ENCODE data around the gene CAND1.

Gene CAND1

DNA sequence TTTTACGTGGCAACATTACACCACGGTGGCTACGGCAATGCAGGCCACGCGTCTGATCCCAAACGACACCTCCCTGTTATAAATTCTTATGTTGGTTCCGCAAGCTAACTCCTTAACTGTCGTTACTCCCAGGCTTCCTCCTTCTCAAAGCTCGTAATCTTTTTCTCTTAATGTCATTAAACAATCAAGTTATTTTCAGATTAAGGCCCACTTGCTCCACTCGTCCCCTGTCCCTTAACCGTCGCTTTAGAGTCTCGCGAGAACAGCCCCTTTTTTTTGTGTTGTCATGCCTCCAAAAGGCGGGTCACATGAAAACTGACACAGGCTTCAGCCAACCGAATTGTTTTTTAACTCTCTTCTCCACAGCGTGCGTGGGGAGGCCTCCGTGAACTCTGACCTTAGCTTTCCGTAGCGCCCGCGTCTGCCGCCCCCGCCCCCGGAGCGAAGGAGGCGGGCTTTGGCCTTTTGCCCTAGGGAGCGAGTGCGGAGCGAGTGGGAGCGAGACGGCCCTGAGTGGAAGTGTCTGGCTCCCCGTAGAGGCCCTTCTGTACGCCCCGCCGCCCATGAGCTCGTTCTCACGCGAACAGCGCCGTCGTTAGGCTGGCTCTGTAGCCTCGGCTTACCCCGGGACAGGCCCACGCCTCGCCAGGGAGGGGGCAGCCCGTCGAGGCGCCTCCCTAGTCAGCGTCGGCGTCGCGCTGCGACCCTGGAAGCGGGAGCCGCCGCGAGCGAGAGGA, at the start of gene CAND1:
Gene CAND1, plus strand, starts transcription at position 463 of the 737 bp plus-strand sequence. CDS start 360 bp downstream, outside the sequence.
- H3K27ac ChIP-seq, result peak within 1 kb of the TSS; percentile 95
- TF ChIP-seq, protein P1, sequence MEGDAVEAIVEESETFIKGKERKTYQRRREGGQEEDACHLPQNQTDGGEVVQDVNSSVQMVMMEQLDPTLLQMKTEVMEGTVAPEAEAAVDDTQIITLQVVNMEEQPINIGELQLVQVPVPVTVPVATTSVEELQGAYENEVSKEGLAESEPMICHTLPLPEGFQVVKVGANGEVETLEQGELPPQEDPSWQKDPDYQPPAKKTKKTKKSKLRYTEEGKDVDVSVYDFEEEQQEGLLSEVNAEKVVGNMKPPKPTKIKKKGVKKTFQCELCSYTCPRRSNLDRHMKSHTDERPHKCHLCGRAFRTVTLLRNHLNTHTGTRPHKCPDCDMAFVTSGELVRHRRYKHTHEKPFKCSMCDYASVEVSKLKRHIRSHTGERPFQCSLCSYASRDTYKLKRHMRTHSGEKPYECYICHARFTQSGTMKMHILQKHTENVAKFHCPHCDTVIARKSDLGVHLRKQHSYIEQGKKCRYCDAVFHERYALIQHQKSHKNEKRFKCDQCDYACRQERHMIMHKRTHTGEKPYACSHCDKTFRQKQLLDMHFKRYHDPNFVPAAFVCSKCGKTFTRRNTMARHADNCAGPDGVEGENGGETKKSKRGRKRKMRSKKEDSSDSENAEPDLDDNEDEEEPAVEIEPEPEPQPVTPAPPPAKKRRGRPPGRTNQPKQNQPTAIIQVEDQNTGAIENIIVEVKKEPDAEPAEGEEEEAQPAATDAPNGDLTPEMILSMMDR (conservative IDR thresholded peaks at IDR 0.05), result no peak; the same call in none of the 2 replicates
- TF ChIP-seq ZFX (IDR thresholded peaks at IDR 0.05), result peak; percentile 90

GRCh38 chr12:67220065-67220464, 49.1 kb upstream of the CAND1 start:
- no peak overlapping the region for H3K27ac ChIP-seq
- TF ChIP-seq ZFX (IDR thresholded peaks at IDR 0.05), result no peak
- TF ChIP-seq, protein P1 (conservative IDR thresholded peaks at IDR 0.05), result peak; percentile 51

DNA sequence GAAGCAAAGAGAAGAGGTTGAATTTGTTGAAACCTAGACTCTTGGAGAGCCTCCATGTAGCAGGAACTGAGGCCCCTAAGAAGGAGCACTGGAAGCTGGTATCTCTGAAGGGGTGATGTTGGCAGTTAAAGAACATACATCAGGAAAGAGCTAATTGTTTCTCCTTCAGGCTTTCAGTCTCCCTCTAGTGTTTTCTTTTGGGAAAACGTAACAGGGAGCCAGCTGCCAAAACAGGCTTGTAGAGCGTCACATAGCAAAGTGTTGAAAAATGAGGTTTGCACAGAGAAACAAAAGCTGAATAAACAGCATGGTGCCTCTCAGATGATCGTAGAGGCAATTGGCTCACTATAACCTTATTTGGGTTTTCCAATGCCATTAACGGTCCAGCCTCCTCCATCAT, 46.9 kb upstream of the CAND1 start:
- no peak for TF ChIP-seq ZFX (IDR thresholded peaks at IDR 0.05)
- TF ChIP-seq, protein P1 (conservative IDR thresholded peaks at IDR 0.05), result peak; percentile 59
- H3K27ac ChIP-seq, result no peak overlapping the region

- TF ChIP-seq, protein P1 (conservative IDR thresholded peaks at IDR 0.05), result no peak
- no peak for TF ChIP-seq ZFX (IDR thresholded peaks at IDR 0.05)
- no peak overlapping the region for H3K27ac ChIP-seq
Observed at GRCh38 chr12:67223225-67223624, 45.9 kb upstream of the CAND1 start.

- H3K27ac ChIP-seq, result no peak overlapping the region
- TF ChIP-seq, protein P1 (conservative IDR thresholded peaks at IDR 0.05), result no peak
- TF ChIP-seq ZFX (IDR thresholded peaks at IDR 0.05), result no peak
Observed at GRCh38 chr12:67237231-67237630, 31.9 kb upstream of the CAND1 start.

DNA sequence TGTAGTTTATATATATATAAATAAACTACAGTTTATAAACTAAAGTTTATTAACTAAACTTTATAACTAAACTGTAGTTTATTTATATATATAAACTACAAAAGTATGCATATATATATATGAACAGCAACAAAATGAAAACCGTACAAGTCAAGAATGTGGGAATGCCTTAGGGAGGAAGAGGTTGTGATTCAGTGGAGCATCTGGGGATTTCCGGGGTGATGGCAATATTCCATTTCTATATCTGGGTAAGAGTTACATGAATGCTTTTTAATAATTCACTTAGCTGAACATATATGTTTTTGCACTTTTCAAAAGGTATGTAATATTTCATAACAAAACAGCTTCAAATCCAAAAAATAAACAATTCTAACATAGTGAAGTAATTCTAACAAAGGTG, 30.1 kb upstream of the CAND1 start:
- TF ChIP-seq, protein P1 (conservative IDR thresholded peaks at IDR 0.05), result no peak
- no peak overlapping the region for H3K27ac ChIP-seq

DNA sequence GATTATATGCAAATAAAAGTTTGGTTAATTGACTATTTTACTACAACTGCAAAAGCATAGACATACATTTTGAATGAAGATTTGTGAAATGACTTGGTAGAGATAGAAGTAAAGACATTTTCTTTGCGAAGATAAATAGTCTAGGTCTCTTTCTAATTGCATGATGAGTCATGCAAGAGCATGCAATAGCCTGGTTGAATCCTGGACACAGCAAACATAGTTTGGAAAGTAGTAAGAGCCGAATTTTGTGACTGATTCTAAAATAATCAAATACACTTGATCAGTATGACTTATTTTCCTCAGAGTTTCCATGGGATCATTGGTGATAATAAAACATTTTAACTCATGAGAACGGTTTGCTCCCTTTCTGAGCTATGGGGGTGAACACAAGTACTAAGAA, 27.7 kb upstream of the CAND1 start:
- TF ChIP-seq, protein P1 (conservative IDR thresholded peaks at IDR 0.05), result no peak
- no peak for TF ChIP-seq ZFX (IDR thresholded peaks at IDR 0.05)

More for the DNA sequence above, 27.7 kb upstream of the CAND1 start:
- no peak overlapping the region for H3K27ac ChIP-seq

All from C4-2B (cell line).